ENCODE measurements around the gene INO80B.

INO80B gene

GRCh38 chr2:74502720-74503505 lies 48.0 kb downstream of the INO80B start:
- peak; percentile 70 to 82 for DNase-seq

- DNase-seq: no peak
Measured at GRCh38 chr2:74503506-74504475, 48.9 kb downstream of the INO80B start.

GRCh38 chr2:74504591-74504990 lies 49.7 kb downstream of the INO80B start:
- no peak for DNase-seq

- no peak for DNase-seq
Measured at GRCh38 chr2:74505448-74506246, 50.8 kb downstream of the INO80B start.

- peak; percentile 99 for DNase-seq
Measured at GRCh38 chr2:74507145-74507925, 52.4 kb downstream of the INO80B start, which contains the start of gene PCGF1. Gene PCGF1 (minus strand): TSS chr2:74507695. CDS start chr2:74507668, 27 bp downstream.

Data from inflammatory macrophage (primary cell).